Left ventricle myocardium inferior (tissue), 1 donor: Measurements from ENCODE around the gene MYBPH. TPM values are rescaled to one million over a fixed set of nuclear protein-coding genes. Genes with fewer than 3 reads are reported as not detected.

Source experiments
- DNase-seq: peaks from one replicate; pipeline ENCODE4 v3.0.0-alpha.2; 2020
- H3K27ac ChIP-seq: fragments of 200-600 bp; replicated peaks from 2 replicates; pipeline ENCODE4 v1.8.0; 2021
- H3K27me3 ChIP-seq: fragments of 200-600 bp; 2 replicates; pipeline ENCODE4 v1.8.0; 2021; ENCODE audit warnings: low read depth
- H3K36me3 ChIP-seq: fragments of 200-600 bp; 2 replicates; pipeline ENCODE4 v1.8.0; 2021
- H3K4me1 ChIP-seq: fragments of 200-600 bp; 2 replicates; pipeline ENCODE4 v1.8.0; 2021
- H3K4me3 ChIP-seq: fragments of 200-600 bp; 2 replicates; pipeline ENCODE4 v1.8.0; 2021; ENCODE audit warnings: mild to moderate bottlenecking, moderate library complexity
- H3K9me3 ChIP-seq: fragments of 200-600 bp; replicated peaks from 2 replicates; pipeline ENCODE4 v1.8.0; 2021
- intact Hi-C: fragments of 100-400 bp; cut with micrococcal nuclease; formaldehyde crosslinking; loops from one replicate; pipeline ENCODE4 v1.11.0; 2022
- total RNA-seq: library from RNA; stranded (reverse); fragmentation: NEBNext Ultra II Directional; extraction: Animal tissue kit (Norgen Biotek cat#: 25700); gene quantifications from one replicate; pipeline ENCODE4 v1.2.1, GENCODE V29; 2021
- TF ChIP-seq, protein P1 (sequence below): fragments of 200-600 bp; IDR thresholded peaks from 2 replicates; pipeline ENCODE4 v1.8.0; 2021; ENCODE audit warnings: antibody characterized with exemption, mild to moderate bottlenecking, borderline replicate concordance
- donor health status: DM: no; HTN: yes; CAD: no; lungs with severe emphysema.

Gene MYBPH
- total RNA-seq, 1 donor from 2014 or later = not detected

DNA sequence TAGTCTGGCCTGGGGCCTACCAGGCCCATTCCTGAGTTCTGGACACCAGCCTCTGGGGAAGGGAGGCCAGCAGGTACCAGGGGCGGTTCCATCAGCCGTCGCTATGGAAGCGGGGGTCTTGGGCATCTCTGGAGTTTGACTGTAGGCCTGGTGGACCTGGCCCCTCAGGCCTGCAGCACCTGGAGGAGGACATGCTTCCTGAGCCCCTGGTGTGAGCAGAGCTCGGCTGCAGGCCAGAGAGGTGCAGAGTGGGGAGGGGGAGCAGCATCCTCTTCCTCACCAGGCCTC lies 7.8 kb downstream of the MYBPH start:
- Histone ChIP-seq H3K9me3 (no peaks in the 10 kb centered on the region), H3K4me1 (no peaks in the 10 kb centered on the region), H3K36me3 (peaks cover 3% of the 10 kb centered on the region), H3K4me3 (no peak overlapping the region), H3K27me3 (no peaks in the 10 kb centered on the region), H3K27ac (no peak overlapping the region)
- intact Hi-C loops = no loop called here
- DNase-seq = no peak
- TF ChIP-seq, protein P1, sequence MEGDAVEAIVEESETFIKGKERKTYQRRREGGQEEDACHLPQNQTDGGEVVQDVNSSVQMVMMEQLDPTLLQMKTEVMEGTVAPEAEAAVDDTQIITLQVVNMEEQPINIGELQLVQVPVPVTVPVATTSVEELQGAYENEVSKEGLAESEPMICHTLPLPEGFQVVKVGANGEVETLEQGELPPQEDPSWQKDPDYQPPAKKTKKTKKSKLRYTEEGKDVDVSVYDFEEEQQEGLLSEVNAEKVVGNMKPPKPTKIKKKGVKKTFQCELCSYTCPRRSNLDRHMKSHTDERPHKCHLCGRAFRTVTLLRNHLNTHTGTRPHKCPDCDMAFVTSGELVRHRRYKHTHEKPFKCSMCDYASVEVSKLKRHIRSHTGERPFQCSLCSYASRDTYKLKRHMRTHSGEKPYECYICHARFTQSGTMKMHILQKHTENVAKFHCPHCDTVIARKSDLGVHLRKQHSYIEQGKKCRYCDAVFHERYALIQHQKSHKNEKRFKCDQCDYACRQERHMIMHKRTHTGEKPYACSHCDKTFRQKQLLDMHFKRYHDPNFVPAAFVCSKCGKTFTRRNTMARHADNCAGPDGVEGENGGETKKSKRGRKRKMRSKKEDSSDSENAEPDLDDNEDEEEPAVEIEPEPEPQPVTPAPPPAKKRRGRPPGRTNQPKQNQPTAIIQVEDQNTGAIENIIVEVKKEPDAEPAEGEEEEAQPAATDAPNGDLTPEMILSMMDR = no peak

- DNase-seq = no peak
- Histone ChIP-seq H3K27ac (no peak overlapping the region), H3K9me3 (no peaks in the 10 kb centered on the region), H3K27me3 (no peaks in the 10 kb centered on the region), H3K36me3 (peaks cover 3% of the 10 kb centered on the region), H3K4me3 (no peak overlapping the region), H3K4me1 (no peaks in the 10 kb centered on the region)
- TF ChIP-seq, protein P1 = no peak
- intact Hi-C loops = no loop called here
Observed at GRCh38 chr1:203167026-203167912, 8.4 kb downstream of the MYBPH start.

GRCh38 chr1:203166192-203166940 lies 9.3 kb downstream of the MYBPH start:
- peaks cover 3% of the 10 kb centered on the region for H3K36me3 ChIP-seq
- no peaks in the 10 kb centered on the region for H3K4me1 ChIP-seq
- no peak for DNase-seq
- no peaks in the 10 kb centered on the region for H3K27me3 ChIP-seq
- no peaks in the 10 kb centered on the region for H3K9me3 ChIP-seq
- intact Hi-C loops = no loop called here
- no peak overlapping the region for H3K4me3 ChIP-seq
- no peak overlapping the region for H3K27ac ChIP-seq
- TF ChIP-seq, protein P1 = no peak

- Histone ChIP-seq H3K27me3 (no peaks in the 10 kb centered on the region), H3K4me3 (no peak overlapping the region), H3K36me3 (peaks cover 3% of the 10 kb centered on the region), H3K4me1 (no peaks in the 10 kb centered on the region), H3K9me3 (no peaks in the 10 kb centered on the region), H3K27ac (no peak overlapping the region)
- TF ChIP-seq, protein P1 = no peak
- no peak for DNase-seq
- intact Hi-C loops = no loop called here
Observed at GRCh38 chr1:203165800-203166161, 9.8 kb downstream of the MYBPH start.

DNA sequence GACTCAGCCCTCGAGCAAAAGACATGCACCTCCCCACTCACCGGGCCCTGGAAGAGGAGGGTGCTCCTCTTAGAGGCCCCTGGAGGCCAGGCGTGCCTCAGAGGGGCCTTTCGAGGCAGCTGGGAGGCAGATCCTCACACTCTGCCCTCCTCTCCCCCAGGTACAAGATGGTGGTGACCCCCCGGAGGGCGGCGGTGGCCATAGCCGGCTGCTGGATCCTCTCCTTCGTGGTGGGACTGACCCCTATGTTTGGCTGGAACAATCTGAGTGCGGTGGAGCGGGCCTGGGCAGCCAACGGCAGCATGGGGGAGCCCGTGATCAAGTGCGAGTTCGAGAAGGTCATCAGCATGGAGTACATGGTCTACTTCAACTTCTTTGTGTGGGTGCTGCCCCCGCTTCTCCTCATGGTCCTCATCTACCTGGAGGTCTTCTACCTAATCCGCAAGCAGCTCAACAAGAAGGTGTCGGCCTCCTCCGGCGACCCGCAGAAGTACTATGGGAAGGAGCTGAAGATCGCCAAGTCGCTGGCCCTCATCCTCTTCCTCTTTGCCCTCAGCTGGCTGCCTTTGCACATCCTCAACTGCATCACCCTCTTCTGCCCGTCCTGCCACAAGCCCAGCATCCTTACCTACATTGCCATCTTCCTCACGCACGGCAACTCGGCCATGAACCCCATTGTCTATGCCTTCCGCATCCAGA lies 10.4 kb downstream of the MYBPH start:
- Histone ChIP-seq H3K9me3 (no peaks in the 10 kb centered on the region), H3K4me1 (no peaks in the 10 kb centered on the region), H3K27ac (no peak overlapping the region), H3K36me3 (peaks cover 3% of the 10 kb centered on the region), H3K27me3 (no peaks in the 10 kb centered on the region), H3K4me3 (no peak overlapping the region)
- intact Hi-C loops = no loop called here
- DNase-seq = no peak
- TF ChIP-seq, protein P1 = no peak
